Osteocyte (in vitro differentiated cells): ENCODE measurements around the gene RCBTB2. TPM values are rescaled to one million over a fixed set of nuclear protein-coding genes. Genes with fewer than 3 reads are reported as not detected.
A peak's percentile ranks its signal among the peaks of the same experiment; 100 is the strongest.

Experiments
- DNase-seq: peaks from one replicate; pipeline ENCODE4 v3.0.0; 2021; ENCODE audit warnings: mixed read lengths; ENCODE audit not compliant: unreplicated experiment; ENCODE audit errors: extremely low spot score
- H3K27ac Mint-ChIP-seq: one replicate; pipeline ENCODE4 v1.8.0; 2021; ENCODE audit warnings: mild to moderate bottlenecking, mixed read lengths; ENCODE audit not compliant: unreplicated experiment
- H3K27me3 Mint-ChIP-seq: one replicate; pipeline ENCODE4 v1.8.0; 2021; ENCODE audit warnings: mixed read lengths; ENCODE audit not compliant: unreplicated experiment
- H3K36me3 Mint-ChIP-seq: one replicate; pipeline ENCODE4 v1.8.0; 2021; ENCODE audit warnings: mixed read lengths; ENCODE audit not compliant: unreplicated experiment
- H3K4me1 Mint-ChIP-seq: one replicate; pipeline ENCODE4 v1.8.0; 2021; ENCODE audit warnings: mixed read lengths; ENCODE audit not compliant: unreplicated experiment
- H3K4me3 Mint-ChIP-seq: one replicate; pipeline ENCODE4 v1.8.0; 2021; ENCODE audit warnings: mild to moderate bottlenecking, moderate library complexity, mixed read lengths; ENCODE audit not compliant: unreplicated experiment
- H3K9me3 Mint-ChIP-seq: one replicate; pipeline ENCODE4 v1.8.0; 2021; ENCODE audit warnings: mixed read lengths; ENCODE audit not compliant: unreplicated experiment
- CTCF ChIP-seq: fragments of 200-600 bp; sonication (generic); IDR thresholded peaks from 2 replicates; pipeline ENCODE4 v1.5.0; 2021; ENCODE audit warnings: antibody characterized with exemption, mild to moderate bottlenecking, moderate library complexity
- total RNA-seq: library from RNA; stranded (reverse); gene quantifications from 2 replicates; pipeline ENCODE4 v1.2.1, GENCODE V29; 2021

Gene RCBTB2
- total RNA-seq, 1 donor from 2014 or later, result 12.1 TPM

GRCh38 chr13:48515732-48516131 lies 17.1 kb downstream of the RCBTB2 start:
- TF ChIP-seq CTCF, result no peak
- Mint-ChIP-seq H3K4me3 (no peak overlapping the region), H3K4me1 (peaks cover 10% of the 10 kb centered on the region), H3K36me3 (peaks cover 11% of the 10 kb centered on the region), H3K9me3 (no peaks in the 10 kb centered on the region), H3K27me3 (no peaks in the 10 kb centered on the region), H3K27ac (no peak overlapping the region)
- DNase-seq, result no peak

DNA sequence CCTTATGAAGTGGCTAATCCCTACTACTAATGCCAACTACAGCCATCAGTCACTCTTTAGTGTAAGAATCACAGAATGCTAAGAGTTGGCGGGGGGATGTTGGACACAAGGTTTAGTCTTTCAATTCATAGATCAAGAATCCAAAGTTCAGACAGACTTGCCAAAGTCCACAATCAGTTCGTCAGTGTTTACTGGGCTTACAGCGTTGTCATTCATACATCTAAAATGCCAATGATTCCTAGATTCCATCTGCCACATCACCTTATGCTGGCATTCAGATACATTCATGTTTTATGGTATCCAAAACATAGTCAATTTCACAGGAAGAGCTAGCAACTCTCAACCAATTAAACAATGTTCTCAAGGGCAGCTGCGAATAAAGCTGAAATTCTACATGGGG lies 18.1 kb downstream of the RCBTB2 start:
- Mint-ChIP-seq H3K27me3 (no peaks in the 10 kb centered on the region), H3K9me3 (no peaks in the 10 kb centered on the region)

DNA sequence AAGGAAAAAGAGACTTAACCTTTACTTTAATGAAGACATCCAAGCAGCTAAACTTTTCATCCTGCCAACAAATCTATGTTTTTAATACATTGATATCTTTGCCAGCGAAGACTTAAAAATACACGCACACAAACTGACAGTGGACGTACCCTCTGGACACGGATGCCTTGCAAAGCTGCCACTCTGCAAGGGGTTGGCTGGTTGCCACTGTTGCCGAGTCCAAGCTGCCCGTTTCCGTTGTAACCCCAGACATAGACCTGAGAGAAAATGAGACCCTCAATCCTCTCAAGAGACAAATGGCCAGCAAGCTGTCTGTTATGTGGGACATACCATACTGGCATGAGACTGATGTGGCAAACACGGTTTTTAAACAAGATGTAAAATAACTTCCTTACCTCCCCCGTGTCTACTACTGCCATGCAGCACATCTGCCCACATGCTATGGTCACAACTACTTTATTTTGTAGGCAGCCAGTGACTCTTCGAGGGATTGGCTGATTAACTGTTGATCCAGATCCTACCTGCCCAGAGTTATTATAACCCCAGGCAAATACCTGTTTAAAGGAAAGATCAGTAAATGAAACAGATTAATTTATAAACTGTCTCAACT lies 21.2 kb downstream of the RCBTB2 start:
- peak overlapping the region; percentile 36 for H3K4me3 Mint-ChIP-seq
- H3K27ac Mint-ChIP-seq, result peak overlapping the region; percentile 28
- H3K4me1 Mint-ChIP-seq, result peaks cover 10% of the 10 kb centered on the region
- no peaks in the 10 kb centered on the region for H3K27me3 Mint-ChIP-seq
- H3K36me3 Mint-ChIP-seq, result peaks cover 11% of the 10 kb centered on the region
- no peak for TF ChIP-seq CTCF
- no peak for DNase-seq
- no peaks in the 10 kb centered on the region for H3K9me3 Mint-ChIP-seq

More for the DNA sequence above, 18.1 kb downstream of the RCBTB2 start:
- H3K36me3 Mint-ChIP-seq, result peaks cover 11% of the 10 kb centered on the region
- H3K4me3 Mint-ChIP-seq, result no peak overlapping the region
- no peak for DNase-seq
- H3K4me1 Mint-ChIP-seq, result peaks cover 10% of the 10 kb centered on the region
- no peak overlapping the region for H3K27ac Mint-ChIP-seq
- TF ChIP-seq CTCF, result no peak

GRCh38 chr13:48510698-48511097 lies 22.2 kb downstream of the RCBTB2 start:
- peaks cover 14% of the 10 kb centered on the region for H3K36me3 Mint-ChIP-seq
- no peaks in the 10 kb centered on the region for H3K9me3 Mint-ChIP-seq
- peaks cover 13% of the 10 kb centered on the region for H3K4me1 Mint-ChIP-seq
- TF ChIP-seq CTCF, result no peak
- DNase-seq, result no peak
- no peaks in the 10 kb centered on the region for H3K27me3 Mint-ChIP-seq
- no peak overlapping the region for H3K27ac Mint-ChIP-seq
- H3K4me3 Mint-ChIP-seq, result no peak overlapping the region

DNA sequence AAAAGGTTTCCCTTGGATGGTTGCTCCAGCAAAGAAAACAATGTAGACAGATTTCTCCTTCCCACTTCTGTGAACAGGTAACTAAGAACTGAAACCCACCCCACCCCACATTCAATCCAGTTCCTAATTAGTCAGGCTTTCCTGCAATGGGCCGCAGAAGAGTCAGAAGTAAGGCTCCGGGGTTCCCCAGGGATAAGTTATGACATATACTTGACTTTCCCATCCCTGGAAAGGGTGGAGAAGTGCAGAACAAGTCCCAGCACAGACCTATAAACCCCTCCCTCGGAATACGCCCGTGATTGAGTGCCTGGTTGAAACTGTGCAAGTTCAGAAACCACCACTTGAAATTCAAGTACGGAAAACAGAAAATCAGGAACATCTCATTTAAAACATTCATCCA lies 24.9 kb downstream of the RCBTB2 start:
- Mint-ChIP-seq H3K27ac (no peak overlapping the region), H3K36me3 (peaks cover 12% of the 10 kb centered on the region), H3K9me3 (no peaks in the 10 kb centered on the region), H3K4me1 (peaks cover 13% of the 10 kb centered on the region), H3K4me3 (no peak overlapping the region), H3K27me3 (no peaks in the 10 kb centered on the region)
- DNase-seq, result no peak
- no peak for TF ChIP-seq CTCF
